ENCODE data around the gene SLC35F3.

SLC35F3 gene

GRCh38 chr1:234230414-234230862 lies 326.0 kb downstream of the SLC35F3 start:
- DNase-seq (ENCODE audit: extremely low read depth, low read depth), result no peak
- no peak for TF ChIP-seq CTCF (IDR thresholded peaks at IDR 0.05; ENCODE audit: low read depth, low read length)

GRCh38 chr1:234231061-234231892 lies 326.8 kb downstream of the SLC35F3 start:
- TF ChIP-seq CTCF (IDR thresholded peaks at IDR 0.05; ENCODE audit: low read depth, low read length), result no peak
- no peak for DNase-seq (ENCODE audit: extremely low read depth, low read depth)

GRCh38 chr1:234231893-234232276 lies 327.4 kb downstream of the SLC35F3 start:
- no peak for TF ChIP-seq CTCF (IDR thresholded peaks at IDR 0.05; ENCODE audit: low read depth, low read length)
- DNase-seq (ENCODE audit: extremely low read depth, low read depth), result no peak

GRCh38 chr1:234234199-234234598 lies 329.7 kb downstream of the SLC35F3 start:
- TF ChIP-seq CTCF (IDR thresholded peaks at IDR 0.05; ENCODE audit: low read depth, low read length), result no peak
- no peak for DNase-seq (ENCODE audit: extremely low read depth, low read depth)

- no peak for TF ChIP-seq CTCF (IDR thresholded peaks at IDR 0.05; ENCODE audit: low read depth, low read length)
- no peak for DNase-seq (ENCODE audit: extremely low read depth, low read depth)
Measured at GRCh38 chr1:234235434-234235881, 331.0 kb downstream of the SLC35F3 start.

- no peak for DNase-seq (ENCODE audit: extremely low read depth, low read depth)
- no peak for TF ChIP-seq CTCF (IDR thresholded peaks at IDR 0.05; ENCODE audit: low read depth, low read length)
Measured at GRCh38 chr1:234237393-234237792, 332.9 kb downstream of the SLC35F3 start.

GRCh38 chr1:234238060-234238459 lies 333.6 kb downstream of the SLC35F3 start:
- no peak for DNase-seq (ENCODE audit: extremely low read depth, low read depth)
- no peak for TF ChIP-seq CTCF (IDR thresholded peaks at IDR 0.05; ENCODE audit: low read depth, low read length)
